HG02840 (cell line): ENCODE measurements around the gene PTPRD.

Experiments used
- ATAC-seq: cut with Tn5 transposase; IDR thresholded peaks from one replicate; pipeline ENCODE4 v1.9.1; 2021; ENCODE audit warnings: mild to moderate bottlenecking, moderate library complexity, moderate number of reproducible peaks; ENCODE audit not compliant: unreplicated experiment, low FRiP score

Gene PTPRD

GRCh38 chr9:8860925-8861324, 1751.9 kb downstream of the PTPRD start:
- ATAC-seq = no peak

DNA sequence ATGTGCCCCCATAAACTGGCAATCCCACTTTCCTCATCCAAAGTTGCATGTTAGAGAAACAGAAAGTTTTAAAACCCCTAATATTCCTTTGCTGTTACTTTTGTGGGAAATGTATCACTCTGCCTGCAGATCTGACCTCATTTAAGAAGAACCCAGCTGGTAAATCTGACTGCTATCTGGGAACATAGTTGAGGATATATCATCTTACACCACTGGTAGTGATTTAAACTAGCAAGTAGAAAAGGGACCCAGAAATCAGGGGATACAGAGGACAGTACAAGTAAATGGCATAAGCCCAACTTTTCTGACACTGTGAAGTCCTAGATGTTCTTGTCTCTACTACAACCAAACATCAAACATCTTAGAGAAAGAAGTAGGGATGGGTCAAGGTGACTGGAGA, 1752.7 kb downstream of the PTPRD start:
- ATAC-seq = no peak

DNA sequence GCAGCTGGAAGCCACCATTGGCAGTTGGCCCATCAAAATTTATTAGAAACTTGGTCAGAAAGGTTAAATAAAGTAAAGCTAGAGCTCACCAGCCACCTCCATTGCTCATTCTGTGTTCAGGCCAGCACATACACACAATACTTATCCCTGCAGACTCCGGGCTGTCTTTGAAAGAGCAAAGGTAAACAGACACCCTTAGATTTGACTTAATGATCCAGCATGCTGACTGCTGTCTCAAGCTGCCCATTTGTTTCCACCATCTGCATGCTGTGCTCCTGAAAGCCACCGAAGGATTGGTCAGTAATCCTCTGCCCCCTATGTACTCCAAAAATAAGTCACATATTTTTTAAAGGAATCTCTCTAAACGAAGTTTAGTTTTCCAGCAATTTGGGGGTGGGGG, 1753.4 kb downstream of the PTPRD start:
- ATAC-seq = no peak

DNA sequence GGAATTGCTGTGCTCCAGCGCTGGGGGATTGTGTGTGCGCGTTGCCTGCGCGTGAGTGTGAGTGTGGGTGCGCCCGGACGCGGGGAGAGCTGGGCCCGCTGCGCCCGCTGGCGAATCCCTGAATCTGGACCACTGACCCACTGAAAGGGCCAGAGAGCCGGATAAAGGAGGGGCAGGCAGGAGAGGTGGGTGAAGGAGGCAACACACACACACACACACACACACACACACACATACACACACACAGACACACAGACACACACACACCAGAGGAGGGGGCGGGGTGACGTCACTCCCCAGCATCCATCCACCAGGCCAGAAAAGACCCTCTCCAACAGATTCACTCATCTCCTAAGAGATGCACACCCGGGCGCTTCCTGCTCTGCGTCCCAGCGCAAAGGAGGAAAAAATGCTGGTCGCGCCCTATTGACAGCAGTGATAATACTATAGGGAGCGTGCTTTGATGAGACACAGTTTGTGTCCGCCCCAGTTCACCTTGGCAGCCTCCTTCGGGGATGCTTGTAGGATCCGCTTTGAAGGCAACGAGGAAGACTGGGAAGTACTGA, 1754.1 kb downstream of the PTPRD start:
- ATAC-seq = no peak

GRCh38 chr9:8857926-8858595, 1754.7 kb downstream of the PTPRD start:
- no peak for ATAC-seq

- no peak for ATAC-seq
Measured at GRCh38 chr9:8857068-8857925, 1755.5 kb downstream of the PTPRD start.

- no peak for ATAC-seq
Measured at GRCh38 chr9:8856396-8857067, 1756.3 kb downstream of the PTPRD start.

DNA sequence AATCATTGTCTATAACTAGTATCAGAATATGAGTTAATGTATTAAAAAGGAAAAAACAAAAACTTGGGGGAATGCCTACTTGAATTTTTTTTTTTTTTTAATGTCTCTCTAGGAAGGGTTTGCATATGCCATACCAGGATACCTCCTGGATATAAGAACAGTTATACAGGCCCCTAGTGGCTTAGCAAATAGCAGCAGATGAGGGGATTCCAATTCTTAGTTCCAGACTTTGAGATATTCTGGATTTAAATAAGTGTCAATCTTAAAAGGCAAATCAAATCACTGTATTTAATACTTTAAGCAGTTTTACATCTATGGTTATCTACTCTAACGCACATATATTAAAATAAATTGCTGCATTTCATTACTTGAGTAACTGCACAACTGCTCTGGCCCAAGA, 1757.8 kb downstream of the PTPRD start:
- no peak for ATAC-seq

GRCh38 chr9:8852301-8852864, 1760.4 kb downstream of the PTPRD start:
- ATAC-seq = no peak

DNA sequence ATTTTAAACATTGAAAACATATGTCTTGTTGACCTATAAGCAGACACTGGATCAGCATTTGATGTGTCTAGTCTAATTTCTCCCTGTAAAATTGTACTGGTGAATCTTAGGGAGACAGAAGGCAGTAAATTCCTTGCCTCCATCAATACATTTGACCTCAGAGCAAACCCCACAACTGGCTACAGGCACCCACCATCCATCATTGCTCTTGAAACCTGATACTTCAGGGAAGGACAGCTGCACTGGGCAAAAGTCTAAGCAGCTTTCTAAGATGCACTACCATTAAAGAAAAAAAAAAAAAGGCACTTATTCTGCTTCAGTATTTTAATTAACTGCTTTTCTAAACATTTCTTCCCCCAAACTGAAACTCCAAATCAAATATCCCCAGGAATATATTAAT, 1761.9 kb downstream of the PTPRD start:
- ATAC-seq = no peak

DNA sequence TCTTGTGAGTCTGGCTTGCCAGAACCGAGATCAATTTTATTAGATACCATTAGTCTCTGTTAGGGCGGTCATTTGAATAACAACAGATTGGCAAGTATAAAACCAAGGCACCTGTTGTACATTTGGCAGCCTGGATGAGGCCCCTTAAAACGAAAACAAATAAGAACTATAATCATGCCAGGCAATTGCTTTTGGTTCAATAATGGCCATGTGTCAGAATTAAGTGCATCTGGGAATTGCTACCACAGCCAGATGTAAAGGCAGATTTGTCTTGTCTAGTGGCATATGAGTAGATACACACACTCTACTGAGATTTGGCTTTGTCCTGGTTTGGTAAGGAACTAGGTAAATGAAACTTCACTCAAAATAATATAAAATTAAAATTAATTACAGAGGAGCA, 1767.0 kb downstream of the PTPRD start:
- no peak for ATAC-seq

GRCh38 chr9:8845376-8845775, 1767.4 kb downstream of the PTPRD start:
- ATAC-seq = no peak

- ATAC-seq = no peak
Measured at GRCh38 chr9:8844549-8844948, 1768.3 kb downstream of the PTPRD start.

DNA sequence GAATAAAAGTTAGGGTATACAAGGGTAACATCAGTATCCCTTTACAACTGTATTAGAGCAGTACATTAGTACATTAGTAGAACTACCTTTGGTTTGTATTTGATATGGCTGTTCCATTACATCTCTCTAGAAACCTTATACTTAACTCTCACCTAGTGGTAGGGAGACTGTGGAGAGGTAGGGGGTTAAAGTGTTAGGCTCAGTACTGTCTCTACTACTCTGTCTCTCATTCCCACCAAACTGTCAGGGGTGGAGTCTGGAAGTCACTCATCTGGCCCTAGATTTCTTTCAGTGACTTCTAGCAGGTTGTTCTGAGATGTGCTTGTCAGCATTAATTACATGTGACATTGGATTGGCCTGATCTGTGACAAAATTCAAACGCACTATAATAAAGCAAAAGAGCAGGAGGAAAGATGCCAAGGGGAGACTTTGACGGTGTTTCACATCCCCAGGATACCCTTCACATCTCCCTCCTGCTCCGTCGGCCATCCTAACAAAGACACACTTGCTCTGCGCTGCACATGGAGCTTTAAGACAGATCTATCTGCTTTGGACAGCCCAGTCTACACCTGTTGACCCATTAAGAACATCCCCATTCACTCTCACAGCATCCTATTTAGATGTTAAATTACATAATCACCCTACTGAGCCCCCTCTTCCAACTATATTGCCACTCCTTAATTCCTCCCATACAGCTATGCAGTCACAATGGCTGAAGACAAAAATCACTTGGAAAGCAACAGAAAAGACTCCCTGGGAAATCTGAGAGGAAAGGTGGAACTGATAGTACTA, 1770.2 kb downstream of the PTPRD start:
- ATAC-seq = no peak

- no peak for ATAC-seq
Measured at GRCh38 chr9:8838136-8838535, 1774.7 kb downstream of the PTPRD start.

DNA sequence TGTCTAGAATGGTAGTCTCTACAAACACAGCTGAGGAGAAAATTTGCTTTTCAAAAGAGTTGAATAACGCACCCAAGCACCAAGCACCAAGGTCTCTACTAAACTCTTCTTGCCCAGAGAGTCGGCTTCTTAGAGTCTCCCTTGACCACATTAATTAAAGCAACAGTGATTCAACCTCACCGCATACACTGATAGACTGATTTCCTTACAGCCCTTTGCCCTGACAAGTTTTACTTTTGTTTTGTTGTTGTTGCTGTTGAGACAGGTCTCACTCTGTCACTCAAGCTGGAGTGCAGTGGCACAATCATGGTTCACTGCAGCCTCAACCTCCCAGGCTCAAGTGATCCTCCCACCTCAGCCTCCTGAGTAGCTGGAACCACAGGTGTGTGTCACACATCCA, 1777.5 kb downstream of the PTPRD start:
- no peak for ATAC-seq

- no peak for ATAC-seq
Measured at GRCh38 chr9:8832955-8833354, 1779.8 kb downstream of the PTPRD start.

DNA sequence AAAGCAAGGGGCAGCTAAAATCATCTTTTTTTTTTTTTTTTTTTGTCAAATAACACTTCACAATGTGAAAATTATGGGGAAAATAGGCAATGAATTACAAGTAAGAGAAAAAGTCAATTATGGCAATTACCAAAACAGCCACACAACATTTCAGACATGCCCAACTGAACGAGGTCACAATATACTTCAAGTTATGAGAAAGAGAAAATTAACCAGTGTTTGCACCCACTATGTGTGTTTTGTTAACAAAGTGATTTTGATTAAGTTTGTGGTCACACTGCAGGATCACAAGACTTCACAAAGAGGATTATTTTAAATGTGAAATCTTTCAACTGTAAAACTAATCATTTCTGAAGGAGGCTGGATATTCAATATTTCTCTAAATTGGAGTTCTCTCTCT, 1780.4 kb downstream of the PTPRD start:
- no peak for ATAC-seq

- no peak for ATAC-seq
Measured at GRCh38 chr9:8831568-8831967, 1781.2 kb downstream of the PTPRD start.

- no peak for ATAC-seq
Measured at GRCh38 chr9:8826281-8826680, 1786.5 kb downstream of the PTPRD start.
